Choroid plexus epithelial cell (primary cell): Measurements from ENCODE around the gene KDELR3.

ENCODE experiments used
- DNase-seq: peaks from one replicate; pipeline ENCODE4 v3.0.0-alpha.2; 2010; ENCODE audit warnings: low read depth
- H3K4me3 ChIP-seq: 2 replicates; pipeline ENCODE4 v1.5.1; 2011; ENCODE audit warnings: low read depth, mild to moderate bottlenecking, control low read depth, low read length, moderate library complexity
- TF ChIP-seq, protein P1 (sequence below): conservative IDR thresholded peaks from 2 replicates; pipeline ENCODE4 v1.5.1; 2011; ENCODE audit warnings: low read depth, mild to moderate bottlenecking, control low read depth, inconsistent platforms, low read length, moderate library complexity

Gene KDELR3

DNA sequence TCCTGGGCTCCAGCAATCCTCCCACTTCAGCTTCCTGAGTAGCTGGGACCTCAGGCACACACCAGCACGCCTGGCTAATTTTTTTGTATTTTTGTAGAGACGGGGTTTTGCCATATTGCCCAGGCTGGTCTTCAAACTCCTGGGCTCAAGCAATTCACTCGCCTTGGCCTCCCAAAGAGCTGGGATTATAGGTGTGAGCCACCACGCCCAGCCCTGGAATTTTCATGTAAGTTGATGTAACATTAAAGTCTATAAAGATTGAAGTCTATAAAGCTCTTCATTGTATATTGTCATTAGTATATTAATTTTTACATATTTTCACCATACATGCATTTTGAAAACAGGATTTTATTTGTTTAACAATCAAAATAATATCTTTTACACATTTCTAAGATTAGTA lies 50.7 kb downstream of the KDELR3 start:
- no peak for DNase-seq
- H3K4me3 ChIP-seq: no peak overlapping the region
- TF ChIP-seq, protein P1, sequence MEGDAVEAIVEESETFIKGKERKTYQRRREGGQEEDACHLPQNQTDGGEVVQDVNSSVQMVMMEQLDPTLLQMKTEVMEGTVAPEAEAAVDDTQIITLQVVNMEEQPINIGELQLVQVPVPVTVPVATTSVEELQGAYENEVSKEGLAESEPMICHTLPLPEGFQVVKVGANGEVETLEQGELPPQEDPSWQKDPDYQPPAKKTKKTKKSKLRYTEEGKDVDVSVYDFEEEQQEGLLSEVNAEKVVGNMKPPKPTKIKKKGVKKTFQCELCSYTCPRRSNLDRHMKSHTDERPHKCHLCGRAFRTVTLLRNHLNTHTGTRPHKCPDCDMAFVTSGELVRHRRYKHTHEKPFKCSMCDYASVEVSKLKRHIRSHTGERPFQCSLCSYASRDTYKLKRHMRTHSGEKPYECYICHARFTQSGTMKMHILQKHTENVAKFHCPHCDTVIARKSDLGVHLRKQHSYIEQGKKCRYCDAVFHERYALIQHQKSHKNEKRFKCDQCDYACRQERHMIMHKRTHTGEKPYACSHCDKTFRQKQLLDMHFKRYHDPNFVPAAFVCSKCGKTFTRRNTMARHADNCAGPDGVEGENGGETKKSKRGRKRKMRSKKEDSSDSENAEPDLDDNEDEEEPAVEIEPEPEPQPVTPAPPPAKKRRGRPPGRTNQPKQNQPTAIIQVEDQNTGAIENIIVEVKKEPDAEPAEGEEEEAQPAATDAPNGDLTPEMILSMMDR: no peak

DNA sequence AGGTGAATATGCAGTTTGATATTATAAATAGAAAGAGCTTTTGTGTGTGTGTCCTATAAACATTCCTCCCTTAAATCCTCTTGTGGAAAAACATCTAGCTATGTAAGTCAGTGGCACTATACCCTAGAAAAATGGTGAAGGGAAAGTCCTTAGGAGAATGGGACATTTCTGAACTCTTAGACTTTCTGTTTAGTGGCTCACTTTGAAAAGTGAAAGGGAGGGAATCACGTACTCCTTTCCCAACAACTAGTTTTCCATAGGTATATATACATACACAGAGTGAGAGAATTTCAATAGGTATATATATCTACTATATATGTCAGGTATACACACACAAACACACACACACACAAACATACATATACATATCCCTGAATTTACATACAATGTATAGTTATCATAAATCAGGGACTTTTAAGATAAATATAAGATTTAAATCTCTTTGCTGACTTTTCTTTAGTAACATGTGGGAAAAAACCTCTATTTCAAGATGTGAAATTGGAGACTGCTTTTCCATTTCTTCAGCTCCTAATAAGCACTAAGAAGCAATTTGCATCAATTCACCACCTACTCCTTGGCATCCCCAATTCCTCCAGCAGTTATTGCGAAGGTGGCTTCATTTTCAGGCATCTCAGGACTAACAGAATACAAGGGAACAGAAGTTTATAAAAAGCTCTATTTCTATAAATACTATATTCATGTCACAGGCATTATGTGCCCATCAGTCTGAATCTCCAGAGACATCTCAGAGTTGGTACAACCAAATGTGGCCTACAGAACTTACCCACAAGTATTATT lies 51.8 kb downstream of the KDELR3 start:
- TF ChIP-seq, protein P1: no peak
- no peak overlapping the region for H3K4me3 ChIP-seq
- no peak for DNase-seq

DNA sequence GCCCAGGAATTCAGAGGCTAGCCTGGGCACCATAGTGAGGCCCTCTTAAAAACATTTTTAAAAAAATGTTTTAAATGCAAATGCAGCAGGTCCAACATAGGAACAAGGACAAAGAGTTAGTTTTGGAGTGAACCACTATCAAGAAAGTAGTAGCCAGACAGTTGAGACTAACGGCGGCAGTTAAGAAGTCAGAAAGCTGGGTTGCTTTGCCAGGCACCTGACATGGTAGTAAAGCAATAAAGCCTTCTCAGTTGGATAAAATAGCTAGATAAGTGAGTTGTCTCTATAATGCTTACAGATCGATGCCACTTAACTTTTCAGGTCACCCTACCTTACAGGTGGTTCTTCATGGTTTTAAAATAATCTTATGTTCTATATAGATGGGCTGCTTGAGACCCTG lies 55.1 kb downstream of the KDELR3 start:
- no peak for DNase-seq
- TF ChIP-seq, protein P1: no peak
- no peak overlapping the region for H3K4me3 ChIP-seq

DNA sequence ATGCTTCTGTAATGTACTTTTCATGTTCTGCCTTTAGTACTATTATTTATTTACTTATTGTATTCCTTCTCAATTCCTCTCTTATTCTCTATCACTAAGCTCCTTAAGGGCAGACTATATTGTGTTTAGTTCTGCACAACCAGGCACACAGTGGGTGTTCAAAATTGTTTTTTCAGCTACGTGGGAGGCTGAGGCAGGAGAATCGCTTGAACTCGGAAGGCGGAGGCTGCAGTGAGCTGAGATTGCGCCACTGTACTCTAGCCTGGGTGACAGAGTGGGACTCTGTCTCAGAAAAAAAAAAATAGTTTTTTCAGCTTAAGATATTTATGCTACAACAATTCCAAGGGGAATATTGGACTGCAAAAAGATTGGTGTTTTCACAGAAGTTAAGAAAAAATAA lies 55.6 kb downstream of the KDELR3 start:
- no peak overlapping the region for H3K4me3 ChIP-seq
- TF ChIP-seq, protein P1: no peak
- DNase-seq: no peak

DNA sequence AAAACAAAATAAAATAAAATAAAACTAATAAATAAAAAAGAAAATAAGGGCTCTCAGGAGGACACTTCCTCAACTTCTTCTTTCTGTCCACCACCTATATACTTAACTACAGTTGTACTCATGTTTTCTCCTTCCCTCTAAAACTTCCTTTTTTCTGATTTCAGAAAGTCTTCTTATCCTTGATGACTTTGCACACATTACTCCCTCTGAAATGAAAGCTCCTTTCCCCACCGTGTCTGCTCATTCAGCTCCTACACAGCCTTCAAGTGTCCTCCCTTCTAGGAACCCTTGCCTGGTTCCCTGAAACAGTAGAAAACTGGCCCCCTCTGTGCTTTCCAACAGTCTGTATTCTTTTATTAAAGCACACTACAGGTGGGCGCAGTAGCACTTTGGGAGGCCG lies 56.5 kb downstream of the KDELR3 start:
- TF ChIP-seq, protein P1: no peak
- H3K4me3 ChIP-seq: no peak overlapping the region
- no peak for DNase-seq

DNA sequence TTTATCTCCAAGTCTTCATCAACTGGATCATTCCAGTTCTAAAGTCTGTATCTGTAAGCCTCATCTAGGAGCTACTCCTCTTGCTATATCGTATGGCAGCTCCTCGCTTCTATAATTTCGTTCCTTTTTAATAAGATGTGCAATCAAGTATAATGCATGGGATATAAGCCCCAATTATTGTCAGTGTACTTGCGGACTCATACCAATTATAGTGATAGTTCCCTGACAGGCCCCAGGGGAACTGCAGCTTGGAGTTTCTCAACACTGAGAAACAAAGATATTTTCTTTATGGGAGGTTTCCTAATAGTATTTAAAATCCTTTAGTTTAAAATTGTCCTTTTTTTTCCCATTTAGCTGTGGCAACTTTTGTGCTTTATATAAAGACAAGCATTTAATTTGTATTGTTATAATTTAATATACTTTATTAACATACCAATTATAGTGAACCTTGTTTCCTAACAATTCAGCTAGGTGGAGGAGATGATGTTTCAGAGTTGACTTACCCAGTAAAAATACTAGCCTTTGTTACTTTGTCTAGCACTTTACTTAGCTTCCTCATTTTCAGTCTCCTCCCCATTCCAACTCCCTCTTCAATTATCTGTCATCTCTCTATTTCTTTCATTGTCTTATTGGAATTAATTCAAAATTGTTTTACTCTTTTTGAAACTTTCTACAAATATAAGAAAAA lies 63.5 kb downstream of the KDELR3 start:
- TF ChIP-seq, protein P1: no peak

More for the DNA sequence above, 63.5 kb downstream of the KDELR3 start:
- H3K4me3 ChIP-seq: no peak overlapping the region
- no peak for DNase-seq
